Measurements from ENCODE around the gene MARVELD3.

GRCh38 chr16:71629278-71630016 lies 3.5 kb downstream of the MARVELD3 start:
- TF ChIP-seq CHD2 (IDR thresholded peaks at IDR 0.05; ENCODE audit: low read depth, low read length) (no peak), EZH2 (IDR thresholded peaks at IDR 0.05; ENCODE audit: borderline replicate concordance, low read depth, low read length) (no peak), HMGXB4 (CRISPR knock-in tag; IDR thresholded peaks at IDR 0.05) (no peak)
